Neural progenitor cell (in vitro differentiated cells): ENCODE data around the gene LPP. TPM values are rescaled to one million over a fixed set of nuclear protein-coding genes. Genes with fewer than 3 reads are reported as not detected.
"Not testable (repeated sequence)": the region's sequence is repeated elsewhere in the genome, so short reads cannot be mapped to it uniquely, and the experiment has no call there.

Experiments used
- DNase-seq: peaks from one replicate; pipeline ENCODE4 v3.0.0-alpha.2; 2016; ENCODE audit warnings: low spot score
- H2AFZ ChIP-seq: fragments of 200-600 bp; sonication (generic); replicated peaks from 2 replicates; pipeline ENCODE4 v1.6.1; 2016; ENCODE audit warnings: antibody characterized with exemption
- H3F3A ChIP-seq: fragments of 200-600 bp; sonication (generic); 2 replicates; pipeline ENCODE4 v1.6.1; 2016; ENCODE audit warnings: antibody characterized with exemption, low read depth
- H3K27ac ChIP-seq: fragments of 200-600 bp; sonication (generic); 2 replicates; pipeline ENCODE4 v1.5.1; 2016; ENCODE audit warnings: mild to moderate bottlenecking
- H3K27me3 ChIP-seq: fragments of 200-600 bp; sonication (generic); 2 replicates; pipeline ENCODE4 v1.6.1; 2016; ENCODE audit warnings: mild to moderate bottlenecking, moderate library complexity
- H3K36me3 ChIP-seq: fragments of 200-600 bp; sonication (generic); 2 replicates; pipeline ENCODE4 v1.5.1; 2016
- H3K4me1 ChIP-seq: fragments of 200-600 bp; sonication (generic); 2 replicates; pipeline ENCODE4 v1.6.1; 2016; ENCODE audit warnings: mixed run types
- H3K4me2 ChIP-seq: fragments of 200-600 bp; sonication (generic); 2 replicates; pipeline ENCODE4 v1.6.1; 2016
- H3K4me3 ChIP-seq: fragments of 200-600 bp; sonication (generic); 2 replicates; pipeline ENCODE4 v1.5.1; 2016
- H3K79me2 ChIP-seq: fragments of 200-600 bp; sonication (generic); 2 replicates; pipeline ENCODE4 v1.6.1; 2016; ENCODE audit warnings: low read depth
- H3K9ac ChIP-seq: fragments of 200-600 bp; sonication (generic); 2 replicates; pipeline ENCODE4 v1.6.1; 2016
- H3K9me3 ChIP-seq: fragments of 200-600 bp; sonication (generic); 2 replicates; pipeline ENCODE4 v1.5.1; 2016; ENCODE audit warnings: low read depth
- H4K20me1 ChIP-seq: fragments of 200-600 bp; sonication (generic); 2 replicates; pipeline ENCODE4 v1.6.1; 2016; ENCODE audit warnings: low read depth
- H3K27ac Mint-ChIP-seq: 3 replicates; pipeline ENCODE4 v1.8.0; 2021; ENCODE audit warnings: mixed read lengths
- H3K27me3 Mint-ChIP-seq: 2 replicates; pipeline ENCODE4 v1.8.0; 2022; ENCODE audit warnings: low read depth, mild to moderate bottlenecking, inconsistent platforms, moderate library complexity, mixed read lengths; ENCODE audit not compliant: insufficient read depth
- H3K36me3 Mint-ChIP-seq: 3 replicates; pipeline ENCODE4 v1.8.0; 2021; ENCODE audit warnings: mixed read lengths
- H3K4me1 Mint-ChIP-seq: 3 replicates; pipeline ENCODE4 v1.8.0; 2021; ENCODE audit warnings: mixed read lengths
- H3K4me3 Mint-ChIP-seq: 3 replicates; pipeline ENCODE4 v1.8.0; 2021; ENCODE audit warnings: mild to moderate bottlenecking, moderate library complexity, mixed read lengths
- H3K9me3 Mint-ChIP-seq: 3 replicates; pipeline ENCODE4 v1.8.0; 2020; ENCODE audit warnings: mixed read lengths
- CTCF ChIP-seq: fragments of 200-600 bp; sonication (generic); IDR thresholded peaks from 2 replicates; pipeline ENCODE4 v1.5.1; 2017; ENCODE audit warnings: antibody characterized with exemption, mild to moderate bottlenecking
- EZH2 ChIP-seq: fragments of 200-600 bp; sonication (generic); IDR thresholded peaks from 2 replicates; pipeline ENCODE4 v1.6.1; 2017; ENCODE audit warnings: antibody characterized with exemption, mild to moderate bottlenecking, moderate library complexity
- EZH2phosphoT487 ChIP-seq: fragments of 200-600 bp; sonication (generic); IDR thresholded peaks from 2 replicates; pipeline ENCODE4 v1.6.1; 2017; ENCODE audit warnings: antibody characterized with exemption
- total RNA-seq: library from RNA; depleted of rRNA; stranded (reverse); fragments of >200 nt; gene quantifications from 2 replicates; pipeline ENCODE4 v1.2.3, GENCODE V29; 2015; ENCODE audit warnings: low replicate concordance

LPP gene
- total RNA-seq, 1 donor from 2014 or later: 18.9 TPM

GRCh38 chr3:188605905-188606304, 451.9 kb downstream of the LPP start:
- H3K27me3 ChIP-seq: no peaks in the 10 kb centered on the region
- H2AFZ ChIP-seq: no peak overlapping the region
- no peaks in the 10 kb centered on the region for H3K36me3 ChIP-seq
- H3K27ac Mint-ChIP-seq: no peak overlapping the region
- H3K4me2 ChIP-seq: no peak overlapping the region
- peaks cover 14% of the 10 kb centered on the region for H3K9me3 Mint-ChIP-seq
- no peaks in the 10 kb centered on the region for H3F3A ChIP-seq
- no peak overlapping the region for H3K4me3 ChIP-seq
- TF ChIP-seq EZH2 (no peak), CTCF (no peak), EZH2phosphoT487 (no peak)
- H3K27ac ChIP-seq: no peak overlapping the region
- no peaks in the 10 kb centered on the region for H3K4me1 ChIP-seq
- no peaks in the 10 kb centered on the region for H3K4me1 Mint-ChIP-seq
- H3K9me3 ChIP-seq: no peaks in the 10 kb centered on the region
- no peak for DNase-seq
- no peak overlapping the region for H3K9ac ChIP-seq
- no peak overlapping the region for H3K4me3 Mint-ChIP-seq
- no peaks in the 10 kb centered on the region for H4K20me1 ChIP-seq
- H3K27me3 Mint-ChIP-seq: peaks cover 2% of the 10 kb centered on the region
- no peaks in the 10 kb centered on the region for H3K79me2 ChIP-seq
- peaks cover 22% of the 10 kb centered on the region for H3K36me3 Mint-ChIP-seq

- H3K4me1 Mint-ChIP-seq: no peaks in the 10 kb centered on the region
- Histone ChIP-seq H3K79me2 (no peaks in the 10 kb centered on the region), H3K36me3 (no peaks in the 10 kb centered on the region), H3K4me1 (no peaks in the 10 kb centered on the region), H3K9me3 (no peaks in the 10 kb centered on the region), H3F3A (no peaks in the 10 kb centered on the region), H3K4me2 (no peak overlapping the region), H3K4me3 (no peak overlapping the region), H3K9ac (no peak overlapping the region), H4K20me1 (no peaks in the 10 kb centered on the region), H2AFZ (no peak overlapping the region), H3K27ac (no peak overlapping the region), H3K27me3 (no peaks in the 10 kb centered on the region)
- peaks cover 28% of the 10 kb centered on the region for H3K36me3 Mint-ChIP-seq
- H3K27me3 Mint-ChIP-seq: peaks cover 2% of the 10 kb centered on the region
- no peak overlapping the region for H3K4me3 Mint-ChIP-seq
- no peak overlapping the region for H3K27ac Mint-ChIP-seq
- no peak for DNase-seq
- TF ChIP-seq CTCF (no peak), EZH2 (no peak), EZH2phosphoT487 (no peak)
- peaks cover 14% of the 10 kb centered on the region for H3K9me3 Mint-ChIP-seq
These were observed 453.9 kb downstream of the LPP start for GRCh38 chr3:188607805-188608315.

- Histone ChIP-seq H3K4me1 (no peaks in the 10 kb centered on the region), H3K4me3 (no peak overlapping the region), H3K27me3 (no peaks in the 10 kb centered on the region), H4K20me1 (no peaks in the 10 kb centered on the region), H3K9ac (no peak overlapping the region), H2AFZ (no peak overlapping the region), H3K79me2 (no peaks in the 10 kb centered on the region), H3F3A (no peaks in the 10 kb centered on the region), H3K27ac (no peak overlapping the region), H3K36me3 (no peaks in the 10 kb centered on the region), H3K4me2 (no peak overlapping the region), H3K9me3 (no peaks in the 10 kb centered on the region)
- TF ChIP-seq EZH2phosphoT487 (no peak), EZH2 (no peak), CTCF (no peak)
- Mint-ChIP-seq H3K4me1 (no peaks in the 10 kb centered on the region), H3K4me3 (no peak overlapping the region), H3K36me3 (peaks cover 28% of the 10 kb centered on the region), H3K27ac (no peak overlapping the region), H3K9me3 (peaks cover 14% of the 10 kb centered on the region), H3K27me3 (peaks cover 2% of the 10 kb centered on the region)
- DNase-seq: no peak
These were observed 454.4 kb downstream of the LPP start for GRCh38 chr3:188608401-188608800.

GRCh38 chr3:188613721-188614120, 459.8 kb downstream of the LPP start:
- H3K27me3 ChIP-seq, H3K4me3 ChIP-seq, H3K4me3 Mint-ChIP-seq, H4K20me1 ChIP-seq, H3K4me1 ChIP-seq, H3K36me3 ChIP-seq, H3K9ac ChIP-seq, H3K4me2 ChIP-seq, DNase-seq, H3F3A ChIP-seq, H3K79me2 ChIP-seq, H3K27ac ChIP-seq, H3K27me3 Mint-ChIP-seq, H2AFZ ChIP-seq, H3K4me1 Mint-ChIP-seq, H3K9me3 Mint-ChIP-seq, H3K27ac Mint-ChIP-seq, H3K9me3 ChIP-seq: not testable (repeated sequence)
- peaks cover 29% of the 10 kb centered on the region for H3K36me3 Mint-ChIP-seq
